MM.1S (cell line): ENCODE measurements around the gene ATL2.

ENCODE experiments used
- DNase-seq: peaks from one replicate; pipeline ENCODE4 v3.0.0-alpha.2; 2015
- H2AFZ ChIP-seq: fragments of 300-600 bp; sonication (generic); 2 replicates; pipeline ENCODE4 v1.6.0; 2016; ENCODE audit warnings: antibody characterized with exemption, low read length
- H3F3A ChIP-seq: fragments of 300-600 bp; sonication (generic); 2 replicates; pipeline ENCODE4 v1.6.1; 2016; ENCODE audit warnings: mild to moderate bottlenecking, antibody characterized with exemption, low read length, moderate library complexity, mixed read lengths; ENCODE audit not compliant: insufficient read depth
- H3K27ac ChIP-seq: fragments of 300-600 bp; sonication (generic); 2 replicates; pipeline ENCODE4 v1.5.1; 2016; ENCODE audit warnings: mild to moderate bottlenecking, low read length
- H3K27me3 ChIP-seq: fragments of 300-600 bp; sonication (generic); replicated peaks from 2 replicates; pipeline ENCODE4 v1.6.0; 2016; ENCODE audit warnings: low read length; ENCODE audit not compliant: insufficient read depth
- H3K36me3 ChIP-seq: fragments of 300-600 bp; sonication (generic); replicated peaks from 2 replicates; pipeline ENCODE4 v1.6.1; 2016; ENCODE audit warnings: mild to moderate bottlenecking, low read length, mixed read lengths; ENCODE audit not compliant: insufficient read depth
- H3K4me1 ChIP-seq: fragments of 300-600 bp; sonication (generic); 2 replicates; pipeline ENCODE4 v1.6.1; 2016; ENCODE audit warnings: low read length, mixed read lengths
- H3K4me2 ChIP-seq: fragments of 300-600 bp; sonication (generic); 2 replicates; pipeline ENCODE4 v1.6.0; 2016; ENCODE audit warnings: low read depth, low read length
- H3K4me3 ChIP-seq: fragments of 300-600 bp; sonication (generic); 2 replicates; pipeline ENCODE4 v1.5.1; 2016; ENCODE audit warnings: low read length, mixed read lengths
- H3K79me2 ChIP-seq: fragments of 300-600 bp; sonication (generic); 2 replicates; pipeline ENCODE4 v1.6.1; 2016; ENCODE audit warnings: mixed run types, low read length, mixed read lengths
- H3K9ac ChIP-seq: fragments of 300-600 bp; sonication (generic); 2 replicates; pipeline ENCODE4 v1.6.1; 2016; ENCODE audit warnings: low read length, mixed read lengths
- H3K9me2 ChIP-seq: fragments of 300-600 bp; sonication (generic); replicated peaks from 2 replicates; pipeline ENCODE4 v1.6.1; 2016; ENCODE audit warnings: mild to moderate bottlenecking, low read length, mixed read lengths; ENCODE audit not compliant: insufficient read depth
- H3K9me3 ChIP-seq: fragments of 300-600 bp; sonication (generic); replicated peaks from 2 replicates; pipeline ENCODE4 v1.6.1; 2016; ENCODE audit warnings: mild to moderate bottlenecking, low read length, mixed read lengths; ENCODE audit not compliant: insufficient read depth
- H4K20me1 ChIP-seq: fragments of 300-600 bp; sonication (generic); 2 replicates; pipeline ENCODE4 v1.6.1; 2016; ENCODE audit warnings: mild to moderate bottlenecking, low read length, moderate library complexity, mixed read lengths; ENCODE audit not compliant: insufficient read depth
- CTCF ChIP-seq: fragments of 300-600 bp; sonication (generic); IDR thresholded peaks from 2 replicates; pipeline ENCODE4 v1.5.1; 2016; ENCODE audit warnings: antibody characterized with exemption, low read length, mixed read lengths
- EZH2 ChIP-seq: fragments of 300-600 bp; sonication (generic); optimal IDR thresholded peaks from 2 replicates; pipeline ENCODE3; 2017; ENCODE audit warnings: low read depth, mild to moderate bottlenecking, antibody characterized with exemption, low read length, mixed read lengths
- EZH2phosphoT487 ChIP-seq: fragments of 300-600 bp; sonication (generic); IDR thresholded peaks from 2 replicates; pipeline ENCODE4 v1.6.1; 2018; ENCODE audit warnings: antibody characterized with exemption, low read length

Gene ATL2

GRCh38 chr2:38256610-38257009, 120.5 kb downstream of the ATL2 start:
- no peak for TF ChIP-seq EZH2phosphoT487
- TF ChIP-seq EZH2 = no peak
- TF ChIP-seq CTCF = no peak
- no peak for DNase-seq
- H3K4me1 ChIP-seq = no peaks in the 10 kb centered on the region
- H3K27ac ChIP-seq = no peak overlapping the region
- H3K9me2 ChIP-seq = no peaks in the 10 kb centered on the region
- no peaks in the 10 kb centered on the region for H3K79me2 ChIP-seq
- no peaks in the 10 kb centered on the region for H3K27me3 ChIP-seq
- no peak overlapping the region for H2AFZ ChIP-seq
- H3K9me3 ChIP-seq = no peaks in the 10 kb centered on the region
- H3K4me2 ChIP-seq = no peak overlapping the region
- H4K20me1 ChIP-seq = no peaks in the 10 kb centered on the region
- H3K36me3 ChIP-seq = no peaks in the 10 kb centered on the region
- no peak overlapping the region for H3K4me3 ChIP-seq
- no peaks in the 10 kb centered on the region for H3F3A ChIP-seq
- H3K9ac ChIP-seq = no peak overlapping the region

GRCh38 chr2:38255211-38255610, 121.9 kb downstream of the ATL2 start:
- Histone ChIP-seq H3K9ac (no peak overlapping the region), H3K4me3 (no peak overlapping the region), H3K27ac (no peak overlapping the region), H4K20me1 (no peaks in the 10 kb centered on the region), H2AFZ (no peak overlapping the region), H3K4me2 (no peak overlapping the region), H3K79me2 (no peaks in the 10 kb centered on the region), H3K9me3 (no peaks in the 10 kb centered on the region), H3K4me1 (no peaks in the 10 kb centered on the region), H3K27me3 (no peaks in the 10 kb centered on the region), H3K9me2 (no peaks in the 10 kb centered on the region), H3F3A (no peaks in the 10 kb centered on the region), H3K36me3 (no peaks in the 10 kb centered on the region)
- no peak for DNase-seq
- no peak for TF ChIP-seq EZH2
- TF ChIP-seq CTCF = no peak
- TF ChIP-seq EZH2phosphoT487 = no peak

GRCh38 chr2:38254796-38255195, 122.3 kb downstream of the ATL2 start:
- Histone ChIP-seq H3K9ac (no peak overlapping the region), H3K79me2 (no peaks in the 10 kb centered on the region), H3K36me3 (no peaks in the 10 kb centered on the region), H3K4me3 (no peak overlapping the region), H3K27ac (no peak overlapping the region), H4K20me1 (no peaks in the 10 kb centered on the region), H3K9me3 (no peaks in the 10 kb centered on the region), H3F3A (no peaks in the 10 kb centered on the region), H3K9me2 (no peaks in the 10 kb centered on the region), H3K27me3 (no peaks in the 10 kb centered on the region), H3K4me1 (no peaks in the 10 kb centered on the region), H3K4me2 (no peak overlapping the region), H2AFZ (no peak overlapping the region)
- no peak for DNase-seq
- TF ChIP-seq EZH2 (no peak), CTCF (no peak), EZH2phosphoT487 (no peak)
